HG02763 (cell line): ENCODE results near the gene RPS18.

Experiments
- ATAC-seq: cut with Tn5 transposase; IDR thresholded peaks from one replicate; pipeline ENCODE4 v1.9.1; 2021; ENCODE audit warnings: mild to moderate bottlenecking, moderate library complexity; ENCODE audit not compliant: unreplicated experiment

RPS18 gene

GRCh38 chr6:33314515-33314942 is 42.7 kb downstream of the RPS18 start:
- no peak for ATAC-seq

- no peak for ATAC-seq
These were observed 43.3 kb downstream of the RPS18 start for GRCh38 chr6:33314943-33315792.

GRCh38 chr6:33315793-33316602 is 44.1 kb downstream of the RPS18 start:
- ATAC-seq, result no peak

- no peak for ATAC-seq
These were observed 44.9 kb downstream of the RPS18 start for GRCh38 chr6:33316603-33317418.

GRCh38 chr6:33317419-33317668 is 45.5 kb downstream of the RPS18 start:
- ATAC-seq, result no peak

- ATAC-seq, result peak; percentile 51
These were observed 46.0 kb downstream of the RPS18 start, which contains the start of gene ZBTB22 for GRCh38 chr6:33317669-33318425. Gene ZBTB22, minus strand, starts transcription at chr6:33317744. Its CDS starts 828 bp downstream, at chr6:33316916.

- ATAC-seq, result no peak
These were observed 46.7 kb downstream of the RPS18 start for GRCh38 chr6:33318426-33319073.

GRCh38 chr6:33319939-33320314 is 48.1 kb downstream of the RPS18 start:
- ATAC-seq, result no peak

GRCh38 chr6:33320315-33321181 is 48.7 kb downstream of the RPS18 start:
- ATAC-seq, result no peak

- ATAC-seq, result no peak
These were observed 49.4 kb downstream of the RPS18 start for GRCh38 chr6:33321227-33321626.

- no peak for ATAC-seq
These were observed 51.7 kb downstream of the RPS18 start for GRCh38 chr6:33323623-33323948.

GRCh38 chr6:33324125-33324524 is 52.2 kb downstream of the RPS18 start:
- ATAC-seq, result no peak
